Uterine smooth muscle cell (primary cell): ENCODE data around the gene NOS3. TPM values are rescaled to one million over a fixed set of nuclear protein-coding genes. Genes with fewer than 3 reads are reported as not detected.

Experiments used
- total RNA-seq: library from RNA; depleted of rRNA; stranded (reverse); fragments of >200 nt; gene quantifications from 2 replicates; pipeline ENCODE4 v1.2.3, GENCODE V29; 2014

Gene NOS3
- 3.3 and 3.7 TPM in 2 replicates for total RNA-seq

GRCh38 chr7:150990416-150991186, at the start of gene NOS3:
NOS3 (plus strand) TSS chr7:150991017; CDS start chr7:150993804, 2,787 bp downstream.

GRCh38 chr7:150978126-150978789, 12.6 kb upstream of the NOS3 start, which contains the start of gene KCNH2:
KCNH2 (minus strand) TSS chr7:150978321; CDS start chr7:150977913, 408 bp downstream.

GRCh38 chr7:151024435-151025056, 33.7 kb downstream of the NOS3 start, which contains the start of gene ATG9B:
ATG9B (minus strand) TSS chr7:151024494; CDS start chr7:151024423, 71 bp downstream.

GRCh38 chr7:151028131-151028947, 37.5 kb downstream of the NOS3 start, which contains the start of gene ABCB8:
ABCB8 (plus strand) TSS chr7:151028450; CDS start chr7:151028516, 66 bp downstream.

GRCh38 chr7:151047976-151048815, 57.4 kb downstream of the NOS3 start, which contains the start of gene ASIC3:
ASIC3 (plus strand) TSS chr7:151048531; CDS start chr7:151048886, 355 bp downstream.

GRCh38 chr7:151057506-151057988, 66.7 kb downstream of the NOS3 start, which contains the start of gene CDK5:
CDK5 (minus strand) TSS chr7:151057897; CDS start chr7:151057848, 49 bp downstream.

GRCh38 chr7:151059367-151060112, 68.7 kb downstream of the NOS3 start, which contains the start of gene SLC4A2:
SLC4A2 (plus strand) TSS chr7:151059589; CDS start chr7:151061988, 2,399 bp downstream.

Other genes starting within 250 kb of the NOS3 start
- gene TMEM176B, start 190.7 kb upstream of the NOS3 start, total RNA-seq = 0.12 TPM in 1 of 2 replicates, not detected in the other
- gene TMEM176A, start 190.2 kb upstream of the NOS3 start, total RNA-seq = 0.22 TPM in 1 of 2 replicates, not detected in the other
- not detected in 2 replicates for gene AOC1, start 138.5 kb upstream of the NOS3 start, total RNA-seq
- 4.4 and 5.2 TPM in 2 replicates for gene KCNH2, start 12.7 kb upstream of the NOS3 start, total RNA-seq
- gene ATG9B, start 33.5 kb downstream of the NOS3 start, total RNA-seq = 0.11 and 0.12 TPM in 2 replicates
- gene ABCB8, start 37.4 kb downstream of the NOS3 start, total RNA-seq = 43.1 and 50.1 TPM in 2 replicates
- gene ASIC3, start 57.5 kb downstream of the NOS3 start, total RNA-seq = under 0.01 and 0.75 TPM in 2 replicates
- gene CDK5, start 66.9 kb downstream of the NOS3 start, total RNA-seq = 17.7 and 21.6 TPM in 2 replicates
- gene SLC4A2, start 68.6 kb downstream of the NOS3 start, total RNA-seq = 74.8 and 89.6 TPM in 2 replicates
- gene FASTK, start 89.8 kb downstream of the NOS3 start, total RNA-seq = 78.5 and 88.9 TPM in 2 replicates
- gene TMUB1, start 92.5 kb downstream of the NOS3 start, total RNA-seq = 20.6 and 23.4 TPM in 2 replicates
- 41.9 and 48.9 TPM in 2 replicates for gene AGAP3, start 95.5 kb downstream of the NOS3 start, total RNA-seq
- not detected in 2 replicates for gene GBX1, start 176.7 kb downstream of the NOS3 start, total RNA-seq
- not detected in 2 replicates for gene ASB10, start 196.2 kb downstream of the NOS3 start, total RNA-seq
- gene H2BK1, start 219.5 kb downstream of the NOS3 start, total RNA-seq = not detected in 2 replicates
- gene ABCF2, start 236.2 kb downstream of the NOS3 start, total RNA-seq = 57.7 and 84.9 TPM in 2 replicates
- 60.8 and 86.1 TPM in 2 replicates for gene CHPF2, start 241.5 kb downstream of the NOS3 start, total RNA-seq